Stimulated activated naive CD4-positive, alpha-beta T cell treated with Interleukin-2 at 50 U/mL for 16 hours (primary cell): ENCODE results near the gene EML3.
A peak's percentile ranks its signal among the peaks of the same experiment; 100 is the strongest.
"Not testable (repeated sequence)": the region's sequence is repeated elsewhere in the genome, so short reads cannot be mapped to it uniquely, and the experiment has no call there.

Experiments
- DNase-seq: peaks from one replicate; lab custom pipeline; 2025; lab: John Stamatoyannopoulos, UW

Gene EML3

GRCh38 chr11:62612366-62613290 is at the start of gene EML3, which contains the start of gene ROM1:
TSS of gene EML3 (minus strand) at chr11:62612775. CDS start at chr11:62612457, 318 bp downstream.
TSS of gene ROM1 (plus strand) at chr11:62613257. CDS start at chr11:62613282, 25 bp downstream.
- DNase-seq: peak; percentile 84

- DNase-seq: no peak
Observed at GRCh38 chr11:62656796-62657429, 44.3 kb upstream of the EML3 start.

- no peak for DNase-seq
Observed at GRCh38 chr11:62654297-62654696, 41.7 kb upstream of the EML3 start.

GRCh38 chr11:62652161-62653006 is 39.8 kb upstream of the EML3 start:
- no peak for DNase-seq

GRCh38 chr11:62650283-62650682 is 37.7 kb upstream of the EML3 start:
- not testable (repeated sequence) for DNase-seq

GRCh38 chr11:62649486-62649885 is 36.9 kb upstream of the EML3 start:
- no peak for DNase-seq

GRCh38 chr11:62648967-62649364 is 36.4 kb upstream of the EML3 start:
- DNase-seq: no peak

GRCh38 chr11:62648185-62648966 is 35.8 kb upstream of the EML3 start:
- no peak for DNase-seq

GRCh38 chr11:62647609-62648005 is 35.0 kb upstream of the EML3 start:
- no peak for DNase-seq

GRCh38 chr11:62646825-62647608 is 34.4 kb upstream of the EML3 start:
- no peak for DNase-seq

- DNase-seq: peak; percentile 100
Observed at GRCh38 chr11:62645946-62646824, 33.6 kb upstream of the EML3 start, which contains the start of gene GANAB. TSS of gene GANAB (minus strand) at chr11:62646613. CDS start at chr11:62646599, 14 bp downstream.

- no peak for DNase-seq
Observed at GRCh38 chr11:62645671-62645945, 33.0 kb upstream of the EML3 start.

- DNase-seq: no peak
Observed at GRCh38 chr11:62644220-62644619, 31.6 kb upstream of the EML3 start.

GRCh38 chr11:62632492-62632891 is 19.9 kb upstream of the EML3 start:
- no peak for DNase-seq

GRCh38 chr11:62627713-62628112 is 15.1 kb upstream of the EML3 start:
- no peak for DNase-seq

- no peak for DNase-seq
Observed at GRCh38 chr11:62622476-62623089, 10.0 kb upstream of the EML3 start.

GRCh38 chr11:62621567-62622470 is 9.2 kb upstream of the EML3 start, which contains the start of gene B3GAT3:
TSS of gene B3GAT3 (minus strand) at chr11:62621986. CDS start at chr11:62621947, 39 bp downstream.
- DNase-seq: peak; percentile 94

GRCh38 chr11:62621027-62621566 is 8.5 kb upstream of the EML3 start:
- DNase-seq: no peak
